ENCODE data around the gene BORCS8.
A peak's percentile ranks its signal among the peaks of the same experiment; 100 is the strongest.
"Not testable (repeated sequence)": the region's sequence is repeated elsewhere in the genome, so short reads cannot be mapped to it uniquely, and the experiment has no call there.

BORCS8 gene

DNA sequence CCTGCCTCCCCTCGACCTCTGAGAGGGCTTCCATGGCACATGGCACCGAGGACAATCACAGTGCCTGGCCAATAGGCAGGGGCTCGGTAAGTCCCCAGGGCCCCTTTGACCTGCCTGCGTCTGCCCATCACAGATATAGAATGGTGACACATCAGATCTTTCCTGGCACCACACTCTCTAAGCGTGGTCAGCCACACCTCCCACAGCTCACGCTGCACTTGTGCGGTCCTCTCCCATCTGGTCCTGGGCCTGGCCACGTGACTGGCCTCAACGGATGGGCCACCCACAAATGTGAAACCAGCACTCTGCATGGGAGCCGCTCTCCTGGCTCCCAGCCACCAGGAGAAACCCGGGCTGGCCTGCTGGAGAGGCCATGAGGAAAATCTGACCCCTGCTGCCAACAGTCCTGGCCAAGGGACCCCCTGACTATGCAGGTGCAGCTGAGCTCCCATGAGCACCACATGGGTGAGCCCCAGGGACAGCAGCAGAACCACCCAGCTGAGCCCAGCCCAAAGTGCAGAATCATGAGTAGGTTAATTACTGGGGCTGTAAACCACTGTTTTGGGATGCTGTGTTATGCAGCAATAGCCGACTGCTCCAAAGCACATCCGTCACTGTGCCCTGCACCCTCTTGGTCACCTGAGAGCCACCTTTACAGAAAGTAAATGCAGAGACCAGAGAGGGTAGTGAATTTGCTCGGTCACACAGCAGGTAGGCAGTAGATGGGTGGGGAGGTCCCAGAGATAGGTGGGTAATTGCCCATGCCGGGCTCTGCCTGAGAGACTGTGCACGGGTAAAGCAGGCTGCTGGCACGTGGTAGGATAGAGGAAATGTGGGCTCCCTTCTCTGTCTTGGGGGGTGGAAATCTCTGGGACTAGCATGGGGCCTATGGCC is 12.2 kb downstream of the BORCS8 start:
- no peak for DNase-seq (ENCODE audit: low spot score)

- no peak for DNase-seq (ENCODE audit: low spot score)
These were observed 15.0 kb downstream of the BORCS8 start for GRCh38 chr19:19176950-19177349.

DNA sequence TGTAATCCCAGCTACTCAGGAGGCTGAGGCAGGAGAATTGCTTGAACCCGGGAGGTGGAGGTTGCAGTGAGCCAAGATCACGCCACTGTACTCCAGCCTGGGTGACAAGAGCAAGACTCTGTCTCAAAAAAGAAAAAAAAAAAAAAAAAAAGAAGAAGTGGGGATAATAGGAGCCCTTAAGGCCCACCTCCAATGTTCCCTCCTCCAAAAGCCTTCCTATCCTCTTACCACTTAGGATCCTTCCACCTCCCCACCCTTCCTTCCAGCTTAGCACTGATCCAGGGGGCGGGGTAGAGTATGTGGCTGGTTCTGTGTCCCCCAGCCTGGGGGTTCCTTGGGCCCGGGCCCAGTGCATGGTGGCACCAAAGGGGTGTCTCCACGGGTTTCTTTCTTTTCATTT is 18.7 kb downstream of the BORCS8 start:
- not testable (repeated sequence) for DNase-seq (ENCODE audit: low spot score)

GRCh38 chr19:19171821-19172532 is 20.0 kb downstream of the BORCS8 start:
- DNase-seq (ENCODE audit: low spot score) = no peak

DNA sequence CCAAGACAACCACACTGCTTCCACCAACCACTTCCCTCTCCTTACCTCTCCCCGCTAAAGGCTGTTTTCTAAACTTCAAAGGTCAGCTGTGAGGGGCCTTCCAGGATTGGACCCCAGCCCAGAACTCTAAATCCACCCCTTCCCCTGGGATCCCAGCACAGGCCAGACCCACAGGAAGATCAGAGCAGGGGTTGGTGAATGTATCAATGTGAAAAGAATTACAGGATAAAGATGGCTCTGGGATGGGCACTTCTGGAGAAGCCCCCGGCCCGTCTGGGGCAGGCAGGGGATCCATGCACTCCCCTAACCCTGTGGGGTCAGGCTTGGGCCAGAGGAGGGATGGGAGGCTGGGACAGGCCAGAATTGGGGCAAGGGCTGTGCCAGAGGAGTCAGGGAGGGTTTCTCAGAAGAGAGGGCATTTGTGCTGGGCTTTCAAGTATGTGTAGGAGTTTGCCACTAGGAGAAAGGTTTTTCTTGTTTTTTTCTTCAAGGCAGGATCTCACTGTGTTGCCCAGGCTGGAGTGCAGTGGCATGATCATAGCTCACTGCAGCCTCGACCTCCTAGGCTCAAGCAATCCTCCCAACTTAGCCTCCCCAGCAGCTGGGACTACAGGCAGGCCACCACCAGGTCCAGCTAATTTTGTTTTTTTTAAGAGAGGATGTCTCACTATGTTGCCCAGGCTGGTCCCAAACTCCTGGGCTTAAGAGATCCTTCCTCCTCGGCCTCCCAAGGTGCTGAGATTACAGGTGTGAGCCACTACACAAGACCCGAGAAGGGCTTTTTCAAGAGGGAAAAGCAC is 20.9 kb downstream of the BORCS8 start:
- no peak for DNase-seq (ENCODE audit: low spot score)

DNA sequence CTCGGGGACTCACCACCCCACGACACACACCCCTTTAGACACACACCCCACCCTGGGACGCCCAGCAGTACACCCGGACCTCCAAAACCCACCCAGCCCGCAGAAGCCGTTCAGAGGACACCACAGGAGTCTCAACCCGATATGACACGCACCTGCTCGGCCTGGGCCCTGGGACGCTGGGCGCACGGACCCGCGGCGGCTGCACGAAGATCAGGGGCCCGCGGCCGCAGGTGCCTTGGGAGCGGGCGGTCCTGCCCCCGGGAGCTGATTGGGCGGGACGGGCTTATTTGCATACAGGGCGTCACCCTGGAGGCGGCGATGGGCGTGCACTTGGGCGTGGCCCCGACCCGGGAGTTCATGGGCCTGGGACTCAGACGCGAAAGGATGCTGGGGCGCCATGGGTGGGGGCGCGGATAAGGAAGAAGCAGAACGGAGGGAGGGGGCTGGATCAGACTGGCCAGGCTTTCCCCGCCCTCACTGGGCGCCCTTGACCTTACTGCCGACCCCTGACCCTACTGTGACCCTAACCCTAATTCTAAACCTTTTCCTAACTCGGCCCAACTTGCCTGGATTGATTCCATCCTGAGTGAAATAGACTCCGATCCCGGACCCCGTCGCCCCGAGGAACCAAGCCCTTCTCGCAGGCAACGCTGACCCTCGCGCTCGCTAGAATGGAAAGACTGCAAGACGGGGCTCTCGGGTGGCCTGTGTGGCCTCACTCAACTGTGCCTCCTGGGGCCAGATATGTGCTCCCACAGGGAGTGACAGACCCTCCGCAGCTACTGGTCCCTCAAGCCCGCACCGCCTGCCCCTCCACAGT is 21.7 kb downstream of the BORCS8 start, which contains the start of gene MEF2B:
MEF2B (minus strand) TSS at position 211 of the 820 bp plus-strand sequence. CDS start 19,528 bp downstream, outside the sequence.
- peak; percentile 93 for DNase-seq (ENCODE audit: low spot score)

DNA sequence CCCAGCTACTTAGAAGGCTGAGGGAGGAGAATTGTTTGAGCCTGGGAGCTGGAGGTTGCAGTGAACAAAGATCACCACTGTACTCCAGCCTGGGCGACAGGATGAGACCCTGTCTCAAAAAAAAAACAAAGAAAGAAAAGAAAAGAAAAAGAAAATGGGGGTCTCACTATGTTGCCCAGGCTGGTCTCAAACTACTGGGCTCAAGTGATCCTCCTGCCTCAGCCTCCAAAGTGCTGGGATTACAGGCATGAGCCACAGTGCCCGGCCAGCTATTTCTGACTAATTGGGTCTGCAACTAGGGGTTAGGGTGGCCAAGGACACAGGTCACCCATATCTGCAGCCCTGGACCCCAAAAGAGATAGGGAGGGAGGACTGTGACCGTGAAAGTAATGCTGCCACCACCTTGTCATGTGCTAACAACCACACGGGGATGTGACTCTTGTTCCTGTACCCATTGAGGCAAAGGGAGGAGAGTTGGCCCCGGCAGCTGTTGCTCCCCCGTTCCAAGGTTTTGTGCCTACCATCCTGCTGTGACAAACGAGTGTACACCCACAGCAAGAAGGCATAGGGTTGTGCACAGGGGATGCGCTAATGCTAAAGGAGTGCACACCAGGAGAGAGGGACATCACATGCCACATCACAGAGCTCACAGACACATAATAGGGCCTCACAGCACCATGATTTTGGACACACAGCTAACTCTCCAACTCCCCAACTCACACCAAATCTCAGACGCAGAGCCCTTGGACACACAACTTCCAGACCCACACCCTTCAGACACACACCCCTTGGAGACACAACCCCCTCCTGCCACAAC is 22.5 kb downstream of the BORCS8 start:
- DNase-seq (ENCODE audit: low spot score) = no peak

- no peak for DNase-seq (ENCODE audit: low spot score)
These were observed 24.3 kb downstream of the BORCS8 start for GRCh38 chr19:19167612-19168011.

DNA sequence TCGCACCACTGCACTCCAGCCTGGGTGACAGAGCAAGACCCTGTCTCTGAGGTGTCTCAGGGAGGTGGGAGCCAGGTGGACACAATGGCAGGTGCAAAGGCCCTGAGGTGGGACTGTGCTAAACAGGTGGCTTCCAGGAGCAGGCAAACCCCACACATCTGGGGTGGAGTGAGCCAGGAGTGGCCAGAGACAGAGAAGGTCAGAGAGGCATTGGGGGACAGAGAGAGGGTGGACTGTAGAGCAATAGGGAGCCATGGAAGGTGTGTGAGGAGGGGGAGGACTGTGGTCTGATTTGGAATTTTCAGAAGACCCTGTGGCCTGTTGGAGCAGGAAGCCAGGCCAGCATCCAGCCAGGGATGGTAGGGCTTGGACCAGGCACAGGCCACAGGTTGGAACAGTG is 26.6 kb downstream of the BORCS8 start:
- no peak for DNase-seq (ENCODE audit: low spot score)

DNA sequence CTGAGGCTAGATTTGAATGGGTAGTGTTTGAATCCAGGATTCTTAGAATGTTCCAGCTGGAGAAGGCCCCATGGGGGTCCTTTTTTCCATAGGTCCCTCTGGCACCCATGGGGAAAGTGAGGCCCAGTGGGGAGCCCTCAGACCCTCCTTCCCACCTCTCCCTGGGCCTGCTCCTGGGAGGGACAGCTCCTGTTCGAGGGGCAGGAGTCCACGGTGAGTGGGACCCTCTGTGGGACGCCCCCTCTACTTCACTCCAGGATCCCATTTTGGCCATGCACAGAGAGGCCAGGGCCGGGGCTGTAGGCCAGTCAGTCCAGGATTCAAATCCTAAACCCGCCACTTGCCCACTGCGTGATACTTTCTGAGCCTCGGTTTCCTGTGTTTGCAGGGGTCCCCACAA is 29.5 kb downstream of the BORCS8 start:
- no peak for DNase-seq (ENCODE audit: low spot score)

DNA sequence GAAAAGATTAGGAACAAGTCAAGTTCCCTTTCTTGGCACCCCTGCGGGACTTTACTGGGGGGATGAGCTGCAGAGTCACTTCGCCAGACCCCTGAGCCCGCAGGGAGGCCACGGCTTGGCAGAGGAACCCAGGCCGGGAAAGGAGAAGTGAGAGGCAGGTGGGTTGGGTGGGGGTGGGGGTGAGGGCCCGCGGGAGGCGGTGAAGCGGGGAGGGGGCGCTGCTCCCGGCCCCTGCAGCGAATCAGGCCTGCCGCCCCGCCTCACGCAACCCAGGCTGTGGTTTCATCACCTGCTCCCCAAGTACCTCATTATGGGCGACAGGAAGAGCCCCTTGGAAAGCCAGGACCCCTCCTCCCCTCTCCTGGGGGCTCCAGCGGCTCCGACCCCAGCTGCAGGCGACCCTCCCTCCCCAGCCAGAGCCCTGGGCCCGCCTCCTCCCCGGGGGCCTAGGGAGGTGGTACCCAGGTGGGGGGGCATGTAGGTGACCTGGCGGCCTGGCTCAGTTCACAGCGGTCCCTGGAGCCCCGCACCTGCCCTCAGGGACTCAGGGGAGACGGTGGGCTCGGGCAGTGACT is 31.4 kb downstream of the BORCS8 start:
- no peak for DNase-seq (ENCODE audit: low spot score)

GRCh38 chr19:19159534-19159933 is 32.4 kb downstream of the BORCS8 start:
- DNase-seq (ENCODE audit: low spot score) = no peak

- no peak for DNase-seq (ENCODE audit: low spot score)
These were observed 34.1 kb downstream of the BORCS8 start for GRCh38 chr19:19157808-19158207.

GRCh38 chr19:19155495-19156219 is 36.3 kb downstream of the BORCS8 start:
- DNase-seq (ENCODE audit: low spot score) = no peak

- no peak for DNase-seq (ENCODE audit: low spot score)
These were observed 37.0 kb downstream of the BORCS8 start for GRCh38 chr19:19154768-19155494.

GRCh38 chr19:19152668-19153384 is 39.1 kb downstream of the BORCS8 start:
- no peak for DNase-seq (ENCODE audit: low spot score)

- no peak for DNase-seq (ENCODE audit: low spot score)
These were observed 40.5 kb downstream of the BORCS8 start for GRCh38 chr19:19151418-19151817.

DNA sequence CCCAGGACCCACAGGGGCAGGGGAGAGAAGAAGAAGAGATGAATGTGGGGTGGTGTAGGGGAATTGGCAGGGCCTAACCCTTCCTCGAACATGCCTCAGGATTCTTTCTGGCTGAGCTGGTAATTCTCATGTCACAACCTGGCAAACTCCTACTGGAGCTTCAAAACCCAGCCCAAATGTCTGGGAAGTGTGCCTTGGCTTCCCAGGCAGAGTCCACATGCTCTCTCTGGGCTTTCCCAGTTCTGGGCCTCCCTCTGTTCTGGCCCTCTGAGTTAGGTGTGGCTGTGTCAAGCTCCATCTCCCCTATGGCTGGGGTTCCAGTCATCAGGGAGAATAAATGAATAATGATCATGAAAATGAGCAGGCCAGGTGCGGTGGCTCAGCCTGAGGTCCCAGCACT is 42.5 kb downstream of the BORCS8 start:
- no peak for DNase-seq (ENCODE audit: low spot score)
